ENCODE measurements around the gene GALNT2. TPM values are rescaled to one million over a fixed set of nuclear protein-coding genes. Genes with fewer than 3 reads are reported as not detected.

GALNT2 gene
- total and polyA plus RNA-seq, 4 donors, result 47.5 to 182 (median 114) TPM

- no peak for TF ChIP-seq REST (IDR thresholded peaks at IDR 0.05)
- peak; percentile 58 to 64 for TF ChIP-seq HNF4A (conservative IDR thresholded peaks at IDR 0.05)
- TF ChIP-seq RXRA (IDR thresholded peaks at IDR 0.05), result peak; percentile 79 to 80
- peak; percentile 38 for TF ChIP-seq NR2F2 (IDR thresholded peaks at IDR 0.05)
These were observed 53.9 kb downstream of the GALNT2 start (continued) for GRCh38 chr1:230120921-230121381.

- H3K36me3 ChIP-seq (ENCODE audit: control insufficient read depth in 4 of 4, insufficient read depth in 3 of 4, low read depth in 1 of 4, low read length in 3 of 4), result peaks cover 0 to 4% (median under 1%) of the 10 kb centered on the region in 4 donors
- no peaks in the 10 kb centered on the region for H3K27me3 ChIP-seq (ENCODE audit: control insufficient read depth in 4 of 4, insufficient read depth in 4 of 4, low read length in 3 of 4)
- peak overlapping the region in 1 of 2 donors; percentile 14 for H3K27ac ChIP-seq (ENCODE audit: low read depth in 1 of 2, low read length in 2 of 2)
- no peak for DNase-seq (ENCODE audit: low spot score)
- TF ChIP-seq SP1 (IDR thresholded peaks at IDR 0.05) (no peak), FOXA1 (IDR thresholded peaks at IDR 0.05) (no peak), MAX (IDR thresholded peaks at IDR 0.05) (no peak), NR2F2 (IDR thresholded peaks at IDR 0.05) (no peak), ATF3 (IDR thresholded peaks at IDR 0.05) (no peak), TAF1 (conservative IDR thresholded peaks at IDR 0.05) (no peak), RXRA (IDR thresholded peaks at IDR 0.05) (no peak), YY1 (IDR thresholded peaks at IDR 0.05) (no peak), JUND (IDR thresholded peaks at IDR 0.05) (no peak), GABPA (IDR thresholded peaks at IDR 0.05 in 1 of 2, conservative IDR thresholded peaks at IDR 0.05 in 1 of 2) (no peak), ZBTB33 (IDR thresholded peaks at IDR 0.05) (no peak), REST (IDR thresholded peaks at IDR 0.05) (no peak), RAD21 (IDR thresholded peaks at IDR 0.05) (no peak), HNF4A (conservative IDR thresholded peaks at IDR 0.05) (no peak), CTCF (IDR thresholded peaks at IDR 0.05; ENCODE audit: low read depth, low read length, missing input control) (no peak), HNF4G (IDR thresholded peaks at IDR 0.05) (no peak)
- H3K4me1 ChIP-seq (ENCODE audit: control insufficient read depth in 4 of 4, insufficient read depth in 4 of 4, low read length in 3 of 4), result peaks cover 11 to 38% (median 26%) of the 10 kb centered on the region in 4 donors
- H3K4me3 ChIP-seq (ENCODE audit: low read depth in 1 of 3, low read length in 3 of 3), result no peak overlapping the region
- 83% methylated on average over 4 of the region's 4 CpGs for WGBS
- H3K9me3 ChIP-seq (ENCODE audit: control insufficient read depth in 4 of 4, low read length in 3 of 4), result no peaks in the 10 kb centered on the region
- no peak overlapping the region for H3K9ac ChIP-seq (ENCODE audit: low read depth in 1 of 2, low read length in 2 of 2)
These were observed 54.9 kb downstream of the GALNT2 start for GRCh38 chr1:230121950-230122349.
